HepG2 (cell line): ENCODE data around the gene PEX10. TPM values are rescaled to one million over a fixed set of nuclear protein-coding genes. Genes with fewer than 3 reads are reported as not detected.

Experiments used
- ATAC-seq: fragments of 200-7000 bp; cut with Tn5 transposase; 3 replicates; pipeline ENCODE4 v1.9.1; 2020; ENCODE audit warnings: mild to moderate bottlenecking, moderate library complexity
- BruUV-seq: library from RNA; stranded (reverse); fragments of 400-500 nt; replicated peaks from 2 replicates; lab custom pipeline; 2021; lab: Mats Ljungman, UMichigan
- CTCF ChIA-PET: fragments of 300-600 bp; formaldehyde crosslinking; extraction: SDS; loops from one replicate; lab custom pipeline; 2021; ENCODE audit warnings: low total read pairs, inconsistent platforms, low intra/inter-chr PET ratio; lab: Yijun Ruan, JAX
- POLR2A ChIA-PET: fragments of 350-600 bp; sonication (Branson Sonifier 250); formaldehyde crosslinking; loops from one replicate; lab custom pipeline; 2020; ENCODE audit warnings: antibody characterized with exemption, inconsistent platforms; lab: Yijun Ruan, JAX
- DNase-seq: peaks from one replicate; pipeline ENCODE4 v3.0.0-alpha.2; 2015; ENCODE audit warnings: low spot score
- FAIRE-seq: peaks from 3 replicates; lab custom pipeline; 2011; peaks lifted over from hg19 to GRCh38; lab: Jason Lieb, UNC
- H2AFZ ChIP-seq: one replicate; pipeline ENCODE4 v1.6.1; 2011; ENCODE audit warnings: low read length, inconsistent platforms
- H3K27ac ChIP-seq: fragments of 300-600 bp; 3 replicates; pipeline ENCODE4 v1.8.0; 2011; ENCODE audit warnings: mixed run types, mild to moderate bottlenecking, mixed read lengths, low read length, inconsistent platforms; ENCODE audit not compliant: insufficient read depth; ENCODE audit errors: extremely low read length
- H3K27me3 ChIP-seq, 2 experiments: fragments of 200-600 bp in 1 of 2; 2 replicates in 1 of 2; 3 replicates in 1 of 2; pipeline versions ENCODE4 v1.6.0 to v1.8.0; 2011; ENCODE audit warnings: low read length in 2 of 2, mild to moderate bottlenecking in 2 of 2, moderate library complexity in 2 of 2, inconsistent platforms in 1 of 2; ENCODE audit not compliant: insufficient read depth in 2 of 2, control insufficient read depth in 1 of 2
- H3K36me3 ChIP-seq, 2 experiments: fragments of 200-600 bp in 1 of 2; replicated peaks in 1 of 2; 2 replicates in 1 of 2; 3 replicates in 1 of 2; pipeline versions ENCODE4 v1.5.1 to v1.8.0; 2011; ENCODE audit warnings: low read length in 2 of 2, inconsistent platforms in 1 of 2; ENCODE audit not compliant: insufficient read depth in 2 of 2, control insufficient read depth in 1 of 2
- H3K4me1 ChIP-seq: 2 replicates; pipeline ENCODE4 v1.5.1; 2012; ENCODE audit warnings: low read length, inconsistent platforms; ENCODE audit not compliant: insufficient read depth
- H3K4me2 ChIP-seq: 2 replicates; pipeline ENCODE4 v1.6.0; 2011; ENCODE audit warnings: low read depth, low read length, inconsistent platforms
- H3K4me3 ChIP-seq, 3 experiments: fragments of 200-600 bp in 1 of 3; sonication (generic), shearing (Covaris generic) in 1 of 3; replicated peaks in 1 of 3; 2 replicates each; pipeline ENCODE4 v1.5.1; 2011 to 2016; ENCODE audit warnings: low read length in 3 of 3, inconsistent platforms in 2 of 3, low read depth in 2 of 3, mild to moderate bottlenecking in 2 of 3, control low read depth in 1 of 3, mixed read lengths in 1 of 3; ENCODE audit not compliant: insufficient read depth in 1 of 3
- H3K79me2 ChIP-seq: one replicate; pipeline ENCODE4 v1.6.1; 2011; ENCODE audit warnings: low read length, inconsistent platforms; ENCODE audit not compliant: insufficient read depth
- H3K9ac ChIP-seq: 2 replicates; pipeline ENCODE4 v1.6.0; 2011; ENCODE audit warnings: mild to moderate bottlenecking, low read depth, low read length, inconsistent platforms; ENCODE audit not compliant: insufficient read depth
- H3K9me3 ChIP-seq: 2 replicates; pipeline ENCODE4 v1.5.1; 2012; ENCODE audit warnings: mild to moderate bottlenecking, low read length
- H4K20me1 ChIP-seq: 2 replicates; pipeline ENCODE4 v1.6.0; 2011; ENCODE audit warnings: inconsistent platforms, mild to moderate bottlenecking, low read length, moderate library complexity; ENCODE audit not compliant: insufficient read depth
- PRDM4 ChIP-seq: sonication (generic); formaldehyde crosslinking; IDR thresholded peaks from 2 replicates; pipeline ENCODE4 v1.9.0; 2021; ENCODE audit warnings: missing genetic modification reagents, borderline replicate concordance
- RBM39 ChIP-seq: fragments of 200-400 bp; formaldehyde crosslinking; IDR thresholded peaks from one replicate; pipeline ENCODE4 v1.6.1; 2018; ENCODE audit warnings: antibody characterized with exemption, mild to moderate bottlenecking, low read depth, low read length; ENCODE audit not compliant: poor library complexity, severe bottlenecking
- ZNF207 ChIP-seq: fragments of 450-650 bp; IDR thresholded peaks from 2 replicates; pipeline ENCODE4 v1.6.1; 2016; ENCODE audit warnings: antibody characterized with exemption, borderline replicate concordance
- ZNF335 ChIP-seq: sonication (generic); formaldehyde crosslinking; IDR thresholded peaks from 2 replicates; pipeline ENCODE4 v1.4.0; 2020; ENCODE audit warnings: missing genetic modification reagents
- ZNF580 ChIP-seq: IDR thresholded peaks from 2 replicates; pipeline ENCODE4 v1.6.1; 2016; ENCODE audit warnings: low read depth, borderline replicate concordance
- ZSCAN29 ChIP-seq: sonication (generic); formaldehyde crosslinking; conservative IDR thresholded peaks from 2 replicates; pipeline ENCODE4 v1.4.0; 2020; ENCODE audit warnings: mild to moderate bottlenecking, missing genetic modification reagents
- WGBS: methylation state at CpG from one replicate; pipeline ENCODE4 v1.1.6; 2017; ENCODE audit warnings: low lambda C conversion rate; 5-methylcytosine and 5-hydroxymethylcytosine counted together
- in situ Hi-C: cut with HindIII; loops from 2 replicates; pipeline ENCODE4 v1.10.0; 2017; ENCODE audit warnings: low pct_unique_long_range_greater_than_20kb; ENCODE audit not compliant: extremely low pct_ligation_motif_present
- intact Hi-C: fragments of 100-400 bp; cut with micrococcal nuclease; formaldehyde crosslinking; loops from one replicate; pipeline ENCODE4 v1.10.0; 2022; ENCODE audit not compliant: unreplicated experiment
- polyA plus RNA-seq, 8 experiments: library from polyadenylated mRNA; depleted of rRNA in 3 of 8; stranded (reverse) in 7 of 8; unstranded in 1 of 8; fragments of >200 nt; fragmentation: Illumina TruSeq in 4 of 8; extraction: Trizol in 4 of 8; gene quantifications; 2 replicates each; pipeline versions ENCODE4 v1.2.1 to v1.2.3, GENCODE V29; 2011 to 2016; ENCODE audit warnings: low read depth in 4 of 8, missing spikeins in 1 of 8, mixed read lengths in 1 of 8; ENCODE audit not compliant: insufficient read depth in 1 of 8
- total RNA-seq, 5 experiments: library from RNA; depleted of rRNA; stranded (reverse); fragments of >200 nt; fragmentation: Illumina TruSeq; extraction: Trizol; gene quantifications; 2 replicates each; pipeline ENCODE4 v1.2.3, GENCODE V29; 2016; ENCODE audit warnings: low read depth in 1 of 5

PEX10 gene
- total and polyA plus RNA-seq, 2 of the 13 experiments (the other 11 are each of a cell fraction or from before 2014, with no cell fraction given): 16.1 to 39.6 TPM

DNA sequence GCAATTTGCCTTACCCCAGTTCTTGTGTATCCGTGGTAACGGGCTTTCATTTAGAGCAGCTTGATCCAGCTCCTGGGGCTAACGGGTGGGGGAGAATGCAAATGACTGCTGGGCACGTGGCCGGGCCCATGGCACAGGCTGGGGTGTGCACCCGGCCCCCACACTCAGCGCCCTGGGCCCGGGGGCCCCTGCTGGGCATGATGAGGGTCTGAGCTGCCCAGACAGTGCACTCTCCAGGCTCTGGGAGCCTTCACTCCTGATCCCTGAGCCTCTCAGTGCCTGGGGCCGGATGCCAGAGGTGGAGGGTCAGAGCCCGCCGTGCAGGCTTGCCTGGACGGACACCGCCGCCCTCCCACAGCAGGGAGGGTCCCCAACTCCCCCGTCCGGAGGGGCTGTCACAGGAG lies 20.1 kb upstream of the PEX10 start (continued):
- TF ChIP-seq PRDM4 (CRISPR knock-in tag): no peak

DNA sequence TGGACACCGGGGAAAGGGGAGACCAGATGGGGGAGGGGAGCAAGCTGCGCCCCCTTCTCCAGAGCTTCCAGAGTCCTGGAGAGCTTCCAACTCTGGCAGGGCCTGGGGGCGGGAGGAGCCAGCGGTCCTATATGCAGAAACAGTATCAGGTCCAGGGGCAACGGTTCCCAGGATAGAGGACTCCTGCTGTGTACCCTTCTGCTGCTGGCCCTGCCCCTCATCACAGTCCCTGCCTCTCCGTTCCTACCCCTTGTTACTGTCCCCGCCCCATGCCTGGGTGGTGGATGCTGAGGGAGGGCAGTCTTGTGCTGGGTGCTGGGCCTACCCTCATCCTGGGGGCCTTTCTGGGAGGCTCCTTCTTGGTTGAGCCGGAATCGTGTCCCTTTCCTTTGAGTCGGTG lies 19.2 kb upstream of the PEX10 start:
- ATAC-seq: no peak
- BruUV-seq: no TSS peak
- TF ChIP-seq ZNF335 (CRISPR knock-in tag) (no peak), ZSCAN29 (CRISPR knock-in tag) (no peak), ZNF207 (no peak), RBM39 (no peak), ZNF580 (CRISPR knock-in tag) (no peak)
- TF ChIP-seq, all 625 proteins: peak for 0
- Histone ChIP-seq H4K20me1 (no peaks in the 10 kb centered on the region; the same call in 1 of the 2 replicates), H3K4me2 (no peak overlapping the region), H3K4me3 (no peak overlapping the region), H2AFZ (no peak overlapping the region), H3K36me3 (no peaks in the 10 kb centered on the region), H3K27me3 (peaks cover 21 to 67% of the 10 kb centered on the region in 2 experiments), H3K27ac (no peak overlapping the region), H3K9me3 (peaks cover 12% of the 10 kb centered on the region; the same call in 1 of the 2 replicates), H3K4me1 (no peaks in the 10 kb centered on the region), H3K9ac (no peak overlapping the region), H3K79me2 (no peaks in the 10 kb centered on the region)
- in situ Hi-C loops: no loop called here
- ChIA-PET CTCF (no interaction called here), POLR2A (no interaction called here)
- DNase-seq (no peak), FAIRE-seq (no peak)
- intact Hi-C loops: no loop called here
- 8% methylated on average over 5 of the region's 10 CpGs for WGBS
